Measurements from ENCODE around the gene ZSWIM6. TPM values are rescaled to one million over a fixed set of nuclear protein-coding genes. Genes with fewer than 3 reads are reported as not detected.

ZSWIM6 gene
- total RNA-seq, 1 experiment from 2014 or later = 12.9 TPM

- BruUV-seq (replicated peaks) = no TSS peak
- Histone ChIP-seq H3K9me2 (ENCODE audit: insufficient read depth) (no peaks in the 10 kb centered on the region), H3K4me3 (no peak overlapping the region), H3F3A (ENCODE audit: insufficient read depth, low read depth) (peaks cover 68% of the 10 kb centered on the region), H4K20me1 (ENCODE audit: insufficient read depth) (no peaks in the 10 kb centered on the region), H3K4me2 (no peak overlapping the region), H3K9me3 (ENCODE audit: insufficient read depth, low read depth) (no peaks in the 10 kb centered on the region), H3K27ac (no peak overlapping the region), H2AFZ (no peak overlapping the region), H3K27me3 (ENCODE audit: insufficient read depth, low read depth) (no peaks in the 10 kb centered on the region), H3K79me2 (ENCODE audit: low read depth) (no peaks in the 10 kb centered on the region), H3K4me1 (replicated peaks; ENCODE audit: insufficient read depth) (peaks cover 73% of the 10 kb centered on the region), H3K36me3 (ENCODE audit: low read depth) (no peaks in the 10 kb centered on the region)
- peak in 1 of 2 experiments; percentile 31 for DNase-seq
- TF ChIP-seq EZH2 (IDR thresholded peaks at IDR 0.05; ENCODE audit: low read depth) = no peak
- TF ChIP-seq, protein P1, sequence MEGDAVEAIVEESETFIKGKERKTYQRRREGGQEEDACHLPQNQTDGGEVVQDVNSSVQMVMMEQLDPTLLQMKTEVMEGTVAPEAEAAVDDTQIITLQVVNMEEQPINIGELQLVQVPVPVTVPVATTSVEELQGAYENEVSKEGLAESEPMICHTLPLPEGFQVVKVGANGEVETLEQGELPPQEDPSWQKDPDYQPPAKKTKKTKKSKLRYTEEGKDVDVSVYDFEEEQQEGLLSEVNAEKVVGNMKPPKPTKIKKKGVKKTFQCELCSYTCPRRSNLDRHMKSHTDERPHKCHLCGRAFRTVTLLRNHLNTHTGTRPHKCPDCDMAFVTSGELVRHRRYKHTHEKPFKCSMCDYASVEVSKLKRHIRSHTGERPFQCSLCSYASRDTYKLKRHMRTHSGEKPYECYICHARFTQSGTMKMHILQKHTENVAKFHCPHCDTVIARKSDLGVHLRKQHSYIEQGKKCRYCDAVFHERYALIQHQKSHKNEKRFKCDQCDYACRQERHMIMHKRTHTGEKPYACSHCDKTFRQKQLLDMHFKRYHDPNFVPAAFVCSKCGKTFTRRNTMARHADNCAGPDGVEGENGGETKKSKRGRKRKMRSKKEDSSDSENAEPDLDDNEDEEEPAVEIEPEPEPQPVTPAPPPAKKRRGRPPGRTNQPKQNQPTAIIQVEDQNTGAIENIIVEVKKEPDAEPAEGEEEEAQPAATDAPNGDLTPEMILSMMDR (conservative IDR thresholded peaks at IDR 0.05) = no peak
- ChIA-PET CTCF (interaction anchor here (0.6 kb wide), 2 partner anchors 332 to 610 kb away, joined by 3 read pairs; no protein-coding TSS in a partner anchor), POLR2A (ENCODE audit: unreplicated experiment) (no interaction called here)
- intact Hi-C loops (cut with micrococcal nuclease; ENCODE audit: unreplicated experiment) = no loop called here
These were observed 23.3 kb upstream of the ZSWIM6 start for GRCh38 chr5:61308712-61309111.

DNA sequence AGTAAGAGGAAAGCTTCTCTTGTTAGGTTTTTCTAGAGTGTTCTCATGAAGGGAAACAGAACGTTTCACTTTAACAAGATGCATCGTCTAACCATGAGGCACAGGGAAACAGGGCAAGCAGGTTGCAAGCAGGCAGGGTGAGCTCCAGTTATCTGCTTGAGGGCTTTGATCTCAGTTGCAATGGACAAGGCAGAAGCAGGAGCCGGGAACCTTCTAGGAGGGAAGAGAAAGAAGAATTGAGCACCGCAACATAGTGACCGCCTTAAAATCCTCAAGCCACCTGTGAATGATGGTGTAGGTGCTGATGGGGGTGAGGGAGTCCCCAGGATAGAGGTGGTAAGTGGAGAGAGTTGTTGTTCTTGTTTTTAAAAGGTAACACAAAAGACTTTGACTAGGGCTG lies 22.9 kb upstream of the ZSWIM6 start:
- CTCF ChIA-PET = interaction anchor here (0.6 kb wide), 2 partner anchors 333 to 610 kb away, joined by 3 read pairs; no protein-coding TSS in a partner anchor
- H2AFZ ChIP-seq = no peak overlapping the region
- POLR2A ChIA-PET (ENCODE audit: unreplicated experiment) = no interaction called here
- DNase-seq = no peak
- H4K20me1 ChIP-seq (ENCODE audit: insufficient read depth) = no peaks in the 10 kb centered on the region
- intact Hi-C loops (cut with micrococcal nuclease; ENCODE audit: unreplicated experiment) = no loop called here
- peaks cover 72% of the 10 kb centered on the region for H3K4me1 ChIP-seq (replicated peaks; ENCODE audit: insufficient read depth)
- H3K9me2 ChIP-seq (ENCODE audit: insufficient read depth) = no peaks in the 10 kb centered on the region
- H3K4me2 ChIP-seq = no peak overlapping the region
- H3K4me3 ChIP-seq = no peak overlapping the region
- peaks cover 68% of the 10 kb centered on the region for H3F3A ChIP-seq (ENCODE audit: insufficient read depth, low read depth)
- H3K27ac ChIP-seq = no peak overlapping the region
- H3K27me3 ChIP-seq (ENCODE audit: insufficient read depth, low read depth) = no peaks in the 10 kb centered on the region
- BruUV-seq (replicated peaks) = no TSS peak
- H3K36me3 ChIP-seq (ENCODE audit: low read depth) = no peaks in the 10 kb centered on the region
- H3K79me2 ChIP-seq (ENCODE audit: low read depth) = no peaks in the 10 kb centered on the region
- H3K9me3 ChIP-seq (ENCODE audit: insufficient read depth, low read depth) = no peaks in the 10 kb centered on the region
- no peak for TF ChIP-seq EZH2 (IDR thresholded peaks at IDR 0.05; ENCODE audit: low read depth)
- TF ChIP-seq, protein P1 (conservative IDR thresholded peaks at IDR 0.05) = no peak

DNA sequence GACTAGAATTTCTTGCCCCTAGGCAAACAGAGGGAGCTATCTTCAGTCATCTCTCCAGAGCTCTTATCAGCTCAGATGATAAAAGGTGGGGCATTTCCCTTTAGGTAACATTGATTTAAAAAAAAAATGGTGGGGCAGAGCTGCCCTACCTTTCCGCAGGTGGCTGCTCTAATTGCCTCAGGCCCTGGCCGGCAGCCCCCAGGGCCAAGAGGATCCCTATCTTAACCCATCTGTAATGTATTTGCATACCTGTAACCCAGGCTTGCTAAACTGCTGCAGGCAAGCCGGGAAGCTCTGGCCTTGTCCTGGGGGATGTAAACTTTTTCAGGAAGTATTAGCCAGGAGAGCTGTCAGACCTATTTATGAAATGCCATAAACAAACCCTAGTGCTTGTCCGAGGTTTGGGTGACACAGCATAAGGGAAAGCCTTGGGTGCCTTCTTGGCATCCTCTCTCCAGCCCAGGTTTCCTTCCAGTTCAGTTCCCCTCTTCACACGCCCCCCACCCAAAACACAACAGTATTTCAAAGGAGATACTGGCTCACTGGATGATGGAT lies 20.9 kb upstream of the ZSWIM6 start:
- POLR2A ChIA-PET (ENCODE audit: unreplicated experiment) = interaction anchor here (0.9 to 1.2 kb wide), 2 partner anchors 20 to 476 kb away, joined by 5 to 18 read pairs; partner anchors contain the start of gene ZSWIM6

More for the DNA sequence above, 20.9 kb upstream of the ZSWIM6 start:
- Histone ChIP-seq H3K9me3 (ENCODE audit: insufficient read depth, low read depth) (no peaks in the 10 kb centered on the region), H3K9me2 (ENCODE audit: insufficient read depth) (no peaks in the 10 kb centered on the region), H2AFZ (no peak overlapping the region), H3K27ac (peak overlapping the region; percentile 54), H3F3A (ENCODE audit: insufficient read depth, low read depth) (peaks cover 63% of the 10 kb centered on the region), H3K4me1 (replicated peaks; ENCODE audit: insufficient read depth) (peaks cover 66% of the 10 kb centered on the region), H3K4me2 (peak overlapping the region; percentile 44), H3K4me3 (no peak overlapping the region), H3K36me3 (ENCODE audit: low read depth) (no peaks in the 10 kb centered on the region), H4K20me1 (ENCODE audit: insufficient read depth) (no peaks in the 10 kb centered on the region), H3K79me2 (ENCODE audit: low read depth) (no peaks in the 10 kb centered on the region), H3K27me3 (ENCODE audit: insufficient read depth, low read depth) (no peaks in the 10 kb centered on the region)
- CTCF ChIA-PET = interaction anchor here (0.6 to 1.5 kb wide), 4 partner anchors 18 to 21 kb away, joined by 3 to 17 read pairs (median 3); no protein-coding TSS in a partner anchor
- no TSS peak for BruUV-seq (replicated peaks)
- TF ChIP-seq, protein P1 (conservative IDR thresholded peaks at IDR 0.05) = no peak
- no peak for TF ChIP-seq EZH2 (IDR thresholded peaks at IDR 0.05; ENCODE audit: low read depth)
- peak; percentile 83 to 90 for DNase-seq
- intact Hi-C loops (cut with micrococcal nuclease; ENCODE audit: unreplicated experiment) = loop anchor here (1.0 kb wide), 1 partner anchor 20 kb away; no protein-coding TSS in a partner anchor
